ENCODE data around the gene RPL3. TPM values are rescaled to one million over a fixed set of nuclear protein-coding genes. Genes with fewer than 3 reads are reported as not detected.

RPL3 gene
- polyA plus RNA-seq, 1 donor (not counting 4 experiments of a cell fraction or from before 2014, with no cell fraction given): 2,538 TPM

DNA sequence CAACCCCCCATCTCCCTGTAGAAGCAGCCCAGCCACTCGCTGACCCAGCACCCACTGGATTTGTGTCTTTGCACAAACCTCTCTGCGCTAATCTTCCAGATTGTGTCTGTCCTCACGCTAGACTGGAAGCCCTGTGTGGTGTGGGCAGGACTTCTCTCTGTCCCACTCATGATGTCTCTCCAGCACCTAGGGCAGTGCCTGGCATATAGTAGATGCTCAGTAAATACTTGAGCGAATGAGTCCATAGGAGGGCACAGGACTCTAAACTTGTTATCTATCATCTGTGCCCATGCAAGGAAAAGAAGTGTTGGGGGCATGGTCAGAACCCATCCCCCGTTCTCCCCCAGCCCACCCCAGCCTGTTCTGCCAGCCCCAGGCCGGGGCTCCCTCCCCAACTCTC is 22.9 kb downstream of the RPL3 start:
- TF ChIP-seq, protein P1, sequence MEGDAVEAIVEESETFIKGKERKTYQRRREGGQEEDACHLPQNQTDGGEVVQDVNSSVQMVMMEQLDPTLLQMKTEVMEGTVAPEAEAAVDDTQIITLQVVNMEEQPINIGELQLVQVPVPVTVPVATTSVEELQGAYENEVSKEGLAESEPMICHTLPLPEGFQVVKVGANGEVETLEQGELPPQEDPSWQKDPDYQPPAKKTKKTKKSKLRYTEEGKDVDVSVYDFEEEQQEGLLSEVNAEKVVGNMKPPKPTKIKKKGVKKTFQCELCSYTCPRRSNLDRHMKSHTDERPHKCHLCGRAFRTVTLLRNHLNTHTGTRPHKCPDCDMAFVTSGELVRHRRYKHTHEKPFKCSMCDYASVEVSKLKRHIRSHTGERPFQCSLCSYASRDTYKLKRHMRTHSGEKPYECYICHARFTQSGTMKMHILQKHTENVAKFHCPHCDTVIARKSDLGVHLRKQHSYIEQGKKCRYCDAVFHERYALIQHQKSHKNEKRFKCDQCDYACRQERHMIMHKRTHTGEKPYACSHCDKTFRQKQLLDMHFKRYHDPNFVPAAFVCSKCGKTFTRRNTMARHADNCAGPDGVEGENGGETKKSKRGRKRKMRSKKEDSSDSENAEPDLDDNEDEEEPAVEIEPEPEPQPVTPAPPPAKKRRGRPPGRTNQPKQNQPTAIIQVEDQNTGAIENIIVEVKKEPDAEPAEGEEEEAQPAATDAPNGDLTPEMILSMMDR (optimal IDR thresholded peaks at IDR 0.05 in 1 of 3, IDR thresholded peaks at IDR 0.05 in 1 of 3, conservative IDR thresholded peaks at IDR 0.05 in 1 of 3; ENCODE audit: extremely low read depth in 1 of 3, insufficient read depth in 2 of 3, low read length in 3 of 3): no peak
- TF ChIP-seq EZH2 (IDR thresholded peaks at IDR 0.05; ENCODE audit: low read length): no peak

DNA sequence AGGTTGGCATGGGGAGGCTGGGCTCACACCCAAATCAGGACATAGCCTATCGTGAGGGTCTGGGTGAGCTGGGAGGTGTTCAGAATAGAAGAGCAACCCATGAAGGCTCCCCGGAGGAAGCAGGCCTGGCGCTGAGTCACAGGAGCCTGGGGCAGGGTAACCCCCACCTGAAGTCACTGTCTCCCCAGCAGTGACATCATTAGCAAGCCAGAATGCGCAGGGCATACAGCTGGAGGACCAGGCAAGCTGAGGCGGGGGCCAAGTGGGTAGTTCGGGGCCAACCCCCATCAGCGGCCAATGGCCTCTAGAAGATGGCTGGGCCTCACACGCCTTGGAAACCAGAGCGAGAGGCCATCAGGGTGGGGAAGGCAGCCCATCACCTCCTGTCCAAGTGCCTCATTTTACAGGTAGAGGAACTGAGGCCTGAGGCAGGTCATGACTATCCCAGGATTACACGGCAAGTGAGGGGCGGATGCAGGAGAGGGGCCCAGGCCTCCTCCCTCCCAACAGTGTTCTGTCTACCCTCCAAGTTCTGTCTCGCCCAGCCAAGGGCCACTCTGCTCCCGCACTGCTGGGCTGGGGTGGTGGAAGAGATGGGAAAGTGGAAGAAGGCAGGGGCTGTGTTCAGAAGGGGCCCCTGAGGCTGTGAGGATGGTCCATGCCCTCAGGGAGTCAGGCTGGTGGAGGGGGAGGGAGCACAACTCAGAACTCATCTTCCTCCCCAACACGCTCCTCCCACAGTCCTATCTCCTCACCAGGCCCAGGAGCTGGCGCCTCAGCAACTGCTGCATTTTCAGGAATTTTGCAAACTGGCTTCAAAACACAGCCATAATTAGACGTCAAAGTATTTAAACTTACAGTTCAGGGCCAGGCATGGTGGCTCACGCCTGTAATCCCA is 24.6 kb downstream of the RPL3 start:
- H3K27me3 ChIP-seq (ENCODE audit: control insufficient read depth, extremely low read depth, insufficient read depth, low read length): no peaks in the 10 kb centered on the region
- H3K4me2 ChIP-seq (ENCODE audit: control insufficient read depth, extremely low read depth, insufficient read depth, low read depth, low read length): no peak overlapping the region
- dilution Hi-C loops (cut with MboI; ENCODE audit: extremely low pct_ligation_motif_present, low sequenced_read_pairs): no loop called here
- H3K79me2 ChIP-seq (ENCODE audit: control insufficient read depth, insufficient read depth, low read length): no peaks in the 10 kb centered on the region
- no peak overlapping the region for H2AFZ ChIP-seq (ENCODE audit: control insufficient read depth, low read length)
- no peaks in the 10 kb centered on the region for H4K20me1 ChIP-seq (ENCODE audit: control insufficient read depth, extremely low read depth, insufficient read depth, low read length)
- H3K9me1 ChIP-seq (ENCODE audit: control insufficient read depth, extremely low read depth, insufficient read depth, low read length): no peaks in the 10 kb centered on the region
- H3K9me3 ChIP-seq (ENCODE audit: control insufficient read depth, low read depth, low read length): no peaks in the 10 kb centered on the region
- FAIRE-seq (no peak), DNase-seq (ENCODE audit: low read depth, low spot score) (no peak)
- H3K4me3 ChIP-seq (ENCODE audit: control insufficient read depth in 2 of 3, extremely low read depth in 1 of 3, insufficient read depth in 2 of 3, low read depth in 1 of 3, low read length in 3 of 3): no peak overlapping the region
- peak overlapping the region; percentile 2 for H3K27ac ChIP-seq (ENCODE audit: control insufficient read depth, insufficient read depth, low read length)
- peaks cover 73% of the 10 kb centered on the region for H3K4me1 ChIP-seq (ENCODE audit: control insufficient read depth, extremely low read depth, insufficient read depth, low read length)
- H3K9ac ChIP-seq (ENCODE audit: control insufficient read depth, extremely low read depth, insufficient read depth, low read length): no peak overlapping the region
- TF ChIP-seq, protein P1 (optimal IDR thresholded peaks at IDR 0.05 in 1 of 3, IDR thresholded peaks at IDR 0.05 in 1 of 3, conservative IDR thresholded peaks at IDR 0.05 in 1 of 3; ENCODE audit: extremely low read depth in 1 of 3, insufficient read depth in 2 of 3, low read length in 3 of 3): no peak
- no peak for TF ChIP-seq EZH2 (IDR thresholded peaks at IDR 0.05; ENCODE audit: low read length)
- H3K36me3 ChIP-seq (ENCODE audit: control insufficient read depth in 2 of 2, extremely low read depth in 1 of 2, insufficient read depth in 2 of 2, low read length in 2 of 2): no peaks in the 10 kb centered on the region

More for the DNA sequence above, 22.9 kb downstream of the RPL3 start:
- Histone ChIP-seq H3K9me1 (ENCODE audit: control insufficient read depth, extremely low read depth, insufficient read depth, low read length) (no peaks in the 10 kb centered on the region), H3K79me2 (ENCODE audit: control insufficient read depth, insufficient read depth, low read length) (no peaks in the 10 kb centered on the region), H3K27me3 (ENCODE audit: control insufficient read depth, extremely low read depth, insufficient read depth, low read length) (no peaks in the 10 kb centered on the region), H4K20me1 (ENCODE audit: control insufficient read depth, extremely low read depth, insufficient read depth, low read length) (no peaks in the 10 kb centered on the region), H3K4me2 (ENCODE audit: control insufficient read depth, extremely low read depth, insufficient read depth, low read depth, low read length) (no peak overlapping the region), H3K4me1 (ENCODE audit: control insufficient read depth, extremely low read depth, insufficient read depth, low read length) (peaks cover 58% of the 10 kb centered on the region), H3K9me3 (ENCODE audit: control insufficient read depth, low read depth, low read length) (no peaks in the 10 kb centered on the region), H3K4me3 (ENCODE audit: control insufficient read depth in 2 of 3, extremely low read depth in 1 of 3, insufficient read depth in 2 of 3, low read depth in 1 of 3, low read length in 3 of 3) (no peak overlapping the region), H2AFZ (ENCODE audit: control insufficient read depth, low read length) (peak overlapping the region; percentile 66), H3K9ac (ENCODE audit: control insufficient read depth, extremely low read depth, insufficient read depth, low read length) (no peak overlapping the region), H3K27ac (ENCODE audit: control insufficient read depth, insufficient read depth, low read length) (no peak overlapping the region), H3K36me3 (ENCODE audit: control insufficient read depth in 2 of 2, extremely low read depth in 1 of 2, insufficient read depth in 2 of 2, low read length in 2 of 2) (no peaks in the 10 kb centered on the region)
- DNase-seq (ENCODE audit: low read depth, low spot score) (no peak), FAIRE-seq (no peak)
- dilution Hi-C loops (cut with MboI; ENCODE audit: extremely low pct_ligation_motif_present, low sequenced_read_pairs): no loop called here
